K562 (cell line): ENCODE data around the gene OSTF1. TPM values are rescaled to one million over a fixed set of nuclear protein-coding genes. Genes with fewer than 3 reads are reported as not detected.

ENCODE experiments used
- ATAC-seq: fragments of 200-7000 bp; cut with Tn5 transposase; 3 replicates; pipeline ENCODE4 v1.9.1; 2020; ENCODE audit warnings: moderate library complexity
- BruUV-seq: library from RNA; stranded (reverse); fragments of 400-500 nt; replicated peaks from 2 replicates; lab custom pipeline; 2021; lab: Mats Ljungman, UMichigan
- CTCF ChIA-PET: fragments of 300-600 bp; formaldehyde crosslinking; extraction: SDS; loops from one replicate; lab custom pipeline; 2021; ENCODE audit warnings: low intra/inter-chr PET ratio; lab: Yijun Ruan, JAX
- POLR2A ChIA-PET: fragments of 300-600, 350-650 bp; sonication (Branson Sonifier 250); formaldehyde crosslinking; extraction: SDS; loops from one replicate; lab custom pipeline; 2021; ENCODE audit warnings: antibody characterized with exemption, inconsistent platforms; lab: Yijun Ruan, JAX
- DNase-seq, 4 experiments: peaks; one replicate each; pipeline versions ENCODE4 v3.0.0 to v3.0.0-alpha.2; 2011 to 2018; ENCODE audit warnings: low spot score in 3 of 4, mixed read lengths in 3 of 4; ENCODE audit errors: extremely low read depth in 1 of 4
- FAIRE-seq: peaks from 2 replicates; lab custom pipeline; 2011; peaks lifted over from hg19 to GRCh38; lab: Jason Lieb, UNC
- H2AFZ ChIP-seq: 2 replicates; pipeline ENCODE4 v1.6.0; 2011; ENCODE audit warnings: low read depth, low read length, control low read depth, inconsistent platforms
- H3K27ac ChIP-seq: fragments of 200-600 bp; 3 replicates; pipeline ENCODE4 v1.8.0; 2011; ENCODE audit warnings: low read depth, mild to moderate bottlenecking, control low read depth, inconsistent platforms, low read length, moderate library complexity, mixed read lengths; ENCODE audit errors: extremely low read depth
- H3K27me3 ChIP-seq, 2 experiments: fragments of 300-600 bp in 1 of 2; 2 replicates in 1 of 2; 3 replicates in 1 of 2; pipeline versions ENCODE4 v1.6.0 to v1.8.0; 2011; ENCODE audit warnings: inconsistent platforms in 2 of 2, low read length in 2 of 2, mild to moderate bottlenecking in 1 of 2, mixed read lengths in 1 of 2, moderate library complexity in 1 of 2; ENCODE audit not compliant: control insufficient read depth in 2 of 2, insufficient read depth in 2 of 2
- H3K36me3 ChIP-seq: fragments of 300-600 bp; 3 replicates; pipeline ENCODE4 v1.8.0; 2011; ENCODE audit warnings: mild to moderate bottlenecking, low read length, inconsistent platforms; ENCODE audit not compliant: control insufficient read depth, insufficient read depth
- H3K4me1 ChIP-seq, 2 experiments: fragments of 200-600 bp in 1 of 2; replicated peaks in 1 of 2; 2 replicates in 1 of 2; 3 replicates in 1 of 2; pipeline versions ENCODE4 v1.5.1 to v1.8.0; 2011; ENCODE audit warnings: inconsistent platforms in 2 of 2, low read length in 2 of 2, mild to moderate bottlenecking in 1 of 2, mixed read lengths in 1 of 2, moderate library complexity in 1 of 2; ENCODE audit not compliant: control insufficient read depth in 2 of 2, insufficient read depth in 2 of 2
- H3K4me2 ChIP-seq: 2 replicates; pipeline ENCODE4 v1.6.1; 2011; ENCODE audit warnings: low read length, control low read depth, inconsistent platforms, mixed read lengths; ENCODE audit not compliant: insufficient read depth
- H3K4me3 ChIP-seq: fragments of 200-600 bp; sonication (generic), shearing (Covaris generic); 2 replicates; pipeline ENCODE4 v1.5.1; 2016; ENCODE audit warnings: control low read depth, inconsistent platforms
- H3K79me2 ChIP-seq: fragments of 200-600 bp; 3 replicates; pipeline ENCODE4 v1.8.0; 2011; ENCODE audit warnings: low read length, inconsistent platforms; ENCODE audit not compliant: control insufficient read depth, insufficient read depth
- H3K9ac ChIP-seq, 2 experiments: 2 replicates each; pipeline versions ENCODE4 v1.6.0 to v1.6.1; 2011; ENCODE audit warnings: low read depth in 2 of 2, low read length in 2 of 2, control low read depth in 1 of 2, inconsistent platforms in 1 of 2, mild to moderate bottlenecking in 1 of 2, mixed read lengths in 1 of 2; ENCODE audit not compliant: insufficient read depth in 1 of 2
- H3K9me1 ChIP-seq: one replicate; pipeline ENCODE4 v1.6.0; 2011; ENCODE audit warnings: inconsistent platforms, mild to moderate bottlenecking, low read length, moderate library complexity; ENCODE audit not compliant: control insufficient read depth, insufficient read depth
- H3K9me3 ChIP-seq: replicated peaks from 2 replicates; pipeline ENCODE4 v1.5.1; 2011; ENCODE audit warnings: low read depth, low read length, inconsistent platforms; ENCODE audit not compliant: control insufficient read depth, insufficient read depth
- H4K20me1 ChIP-seq: replicated peaks from 2 replicates; pipeline ENCODE4 v1.6.1; 2011; ENCODE audit warnings: low read length, inconsistent platforms, mixed read lengths; ENCODE audit not compliant: control insufficient read depth, insufficient read depth
- CGGBP1 ChIP-seq: fragments of 250-450 bp; sonication (Bioruptor Pico); IDR thresholded peaks from 2 replicates; pipeline ENCODE4 v1.9.0; 2021; ENCODE audit warnings: mild to moderate bottlenecking
- CTCFL ChIP-seq: IDR thresholded peaks from 2 replicates; pipeline ENCODE4 v1.6.1; 2011; ENCODE audit warnings: borderline replicate concordance, low read depth, mild to moderate bottlenecking, moderate library complexity, low read length; ENCODE audit not compliant: insufficient read depth, poor library complexity, severe bottlenecking
- HEY1 ChIP-seq: fragments of 250-450 bp; sonication (Bioruptor Pico); IDR thresholded peaks from 2 replicates; pipeline ENCODE4 v1.5.0; 2020; ENCODE audit warnings: mild to moderate bottlenecking, moderate library complexity, borderline replicate concordance
- NFIC ChIP-seq: fragments of 450-650 bp; IDR thresholded peaks from 2 replicates; pipeline ENCODE4 v1.6.1; 2017; ENCODE audit warnings: mild to moderate bottlenecking, inconsistent platforms
- SIX5 ChIP-seq, 2 experiments: IDR thresholded peaks; 2 replicates each; pipeline ENCODE4 v1.6.1; 2011; ENCODE audit warnings: low read length in 2 of 2, borderline replicate concordance in 1 of 2, low read depth in 1 of 2, mild to moderate bottlenecking in 1 of 2, moderate library complexity in 1 of 2; ENCODE audit not compliant: insufficient read depth in 1 of 2
- SMARCC2 ChIP-seq: fragments of 450-650 bp; IDR thresholded peaks from 2 replicates; pipeline ENCODE4 v1.6.1; 2017; ENCODE audit warnings: antibody characterized with exemption, moderate library complexity, mild to moderate bottlenecking, low read depth
- ZNF165 ChIP-seq: fragments of 250-450 bp; sonication (Bioruptor Pico); IDR thresholded peaks from 2 replicates; pipeline ENCODE4 v1.4.0; 2020; ENCODE audit warnings: borderline replicate concordance
- ZNF175 ChIP-seq: fragments of 200-800 bp; sonication (Bioruptor generic); IDR thresholded peaks from 2 replicates; pipeline ENCODE4 v1.6.1; 2016; ENCODE audit warnings: low read depth, mild to moderate bottlenecking, missing genetic modification characterization, missing compliant biosample characterization
- WGBS: fragments of 100-300 bp; shearing (Covaris generic); methylation state at CpG from one replicate; pipeline ENCODE4 v1.1.6; 2016; ENCODE audit warnings: low coverage, mixed read lengths; ENCODE audit not compliant: insufficient coverage; ENCODE audit errors: missing lambda C conversion rate; 5-methylcytosine and 5-hydroxymethylcytosine counted together
- in situ Hi-C: fragments of 300-500 bp; cut with MboI; formaldehyde crosslinking; loops from 4 replicates; pipeline ENCODE4 v1.15.0; 2018; ENCODE audit warnings: inconsistent platforms, mixed read lengths
- intact Hi-C: fragments of 100-400 bp; cut with micrococcal nuclease; formaldehyde crosslinking; loops from 2 replicates; pipeline ENCODE4 v1.14.2; 2022
- polyA plus RNA-seq, 8 experiments: library from polyadenylated mRNA; depleted of rRNA in 4 of 8; stranded (reverse) in 5 of 8; unstranded in 3 of 8; fragments of >200 nt; fragmentation: Nextera tagmentation in 2 of 8; fragmentation: Illumina TruSeq in 1 of 8; extraction: Ambion mirVana in 2 of 8; extraction: Trizol in 1 of 8; gene quantifications; 2 replicates each; pipeline versions ENCODE4 v1.2.1 to v1.2.3, GENCODE V29; 2011 to 2014; ENCODE audit warnings: inconsistent platforms in 1 of 8, missing spikeins in 1 of 8
- total RNA-seq, 7 experiments: library from RNA; depleted of rRNA in 6 of 7; stranded (reverse); fragments of >200 nt in 6 of 7; fragmentation: Illumina TruSeq in 2 of 7; extraction: Trizol in 2 of 7; gene quantifications; 2 replicates each; pipeline versions ENCODE4 v1.2.1 to v1.2.3, GENCODE V29; 2011 to 2021; ENCODE audit warnings: low replicate concordance in 1 of 7

The OSTF1 gene
- total and polyA plus RNA-seq, 9 of the 15 experiments (the other 6 are each of a cell fraction or from before 2014, with no cell fraction given): 15.0 to 37.3 (median 23.0) TPM

DNA sequence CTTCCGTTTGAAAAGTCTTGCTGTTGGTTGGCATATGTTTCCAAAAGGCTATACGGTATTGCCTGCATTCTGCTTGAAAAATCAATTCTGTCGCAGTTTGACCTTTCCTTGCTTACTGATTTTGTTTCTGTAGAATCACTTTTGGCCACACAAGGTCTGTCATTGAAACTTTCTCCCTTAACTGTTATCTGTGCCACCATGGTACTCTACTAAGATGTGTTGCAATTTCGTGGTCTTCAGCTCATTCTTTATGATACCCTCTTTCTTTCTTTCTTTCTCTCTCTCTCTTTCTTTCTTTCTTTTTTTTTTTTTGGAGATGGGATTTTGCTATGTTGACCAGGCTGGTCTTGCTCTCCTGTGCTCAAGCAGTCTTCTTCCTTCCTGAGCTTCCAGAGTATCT is 4.5 kb downstream of the OSTF1 start (continued):
- TF ChIP-seq CTCFL: no peak

- Histone ChIP-seq H3K79me2 (no peaks in the 10 kb centered on the region; the same call in 1 of the 3 replicates), H3K9ac (no peak overlapping the region)
- ATAC-seq: no peak
- TF ChIP-seq HEY1 (CRISPR knock-in tag): no peak
- TF ChIP-seq SMARCC2: no peak
- no peak for TF ChIP-seq NFIC
- no peak for TF ChIP-seq SIX5 (IDR thresholded peaks at IDR 0.05; ENCODE audit: borderline replicate concordance in 1 of 2, insufficient read depth in 1 of 2, low read depth in 1 of 2, low read length in 2 of 2)
- TF ChIP-seq ZNF165 (CRISPR knock-in tag): no peak
- TF ChIP-seq CGGBP1 (CRISPR knock-in tag): no peak
- no peak for TF ChIP-seq ZNF175 (CRISPR knock-in tag)
- TF ChIP-seq, all 486 proteins: peak for 0
- Histone ChIP-seq H3K4me2 (no peak overlapping the region), H2AFZ (no peak overlapping the region), H3K9me1 (no peaks in the 10 kb centered on the region), H3K27ac (no peak overlapping the region), H3K4me1 (no peaks in the 10 kb centered on the region; a peak in 1 of 5 replicates), H3K27me3 (no peaks in the 10 kb centered on the region), H3K9me3 (no peaks in the 10 kb centered on the region), H3K4me3 (no peak overlapping the region), H3K36me3 (no peaks in the 10 kb centered on the region), H4K20me1 (no peaks in the 10 kb centered on the region)
- ChIA-PET CTCF (no interaction called here), POLR2A (no interaction called here)
- 22% methylated on average over 4 of the region's 4 CpGs for WGBS
- in situ Hi-C loops (no loop called here), intact Hi-C loops (no loop called here)
- DNase-seq (no peak), FAIRE-seq (no peak)
- BruUV-seq: no TSS peak
Observed at GRCh38 chr9:75096796-75097195, 8.5 kb downstream of the OSTF1 start.
